GM10266 (cell line): Measurements from ENCODE around the gene ANKS1A.
A peak's percentile ranks its signal among the peaks of the same experiment; 100 is the strongest.

Source experiments
- DNase-seq: peaks from one replicate; pipeline ENCODE4 v3.0.0; 2012; ENCODE audit errors: extremely low spot score
- CTCF ChIP-seq: IDR thresholded peaks from 2 replicates; pipeline ENCODE4 v1.5.1; 2012; ENCODE audit warnings: mild to moderate bottlenecking, low read depth; ENCODE audit not compliant: control insufficient read depth, insufficient read depth; ENCODE audit errors: missing control alignments

Gene ANKS1A

GRCh38 chr6:34961574-34961973 lies 72.5 kb downstream of the ANKS1A start:
- no peak for DNase-seq

GRCh38 chr6:34964564-34964963 lies 75.5 kb downstream of the ANKS1A start:
- no peak for DNase-seq
- no peak for TF ChIP-seq CTCF

More at GRCh38 chr6:34961574-34961973, 72.5 kb downstream of the ANKS1A start:
- no peak for TF ChIP-seq CTCF

- DNase-seq: no peak
- TF ChIP-seq CTCF: no peak
Observed at GRCh38 chr6:34967461-34967860, 78.4 kb downstream of the ANKS1A start.

DNA sequence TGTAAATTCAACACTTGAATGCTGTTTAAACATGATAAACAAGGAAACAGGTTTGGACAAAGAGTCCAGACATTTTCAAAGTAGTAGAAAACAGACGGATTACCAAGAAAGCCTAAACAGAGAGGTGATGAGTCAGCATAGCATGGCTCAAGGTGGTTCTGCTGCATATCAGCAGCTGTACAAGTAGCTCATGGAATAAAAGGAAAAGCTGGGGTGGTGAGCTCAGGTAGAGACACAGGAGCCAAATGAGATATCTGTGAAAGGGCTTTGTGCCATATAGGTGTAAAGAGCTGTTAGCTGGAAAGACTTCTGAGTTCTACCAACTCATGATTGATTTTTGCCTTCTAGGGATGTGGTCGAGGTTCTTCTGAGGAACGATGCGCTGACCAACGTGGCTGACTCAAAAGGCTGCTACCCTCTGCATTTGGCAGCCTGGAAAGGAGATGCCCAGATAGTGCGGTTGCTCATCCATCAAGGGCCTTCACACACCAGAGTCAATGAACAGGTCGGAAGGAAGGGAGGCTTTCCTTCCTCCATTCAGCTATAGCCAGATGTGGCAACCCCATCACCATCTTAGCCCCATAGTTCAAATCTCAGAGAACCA lies 80.7 kb downstream of the ANKS1A start:
- no peak for TF ChIP-seq CTCF
- no peak for DNase-seq

DNA sequence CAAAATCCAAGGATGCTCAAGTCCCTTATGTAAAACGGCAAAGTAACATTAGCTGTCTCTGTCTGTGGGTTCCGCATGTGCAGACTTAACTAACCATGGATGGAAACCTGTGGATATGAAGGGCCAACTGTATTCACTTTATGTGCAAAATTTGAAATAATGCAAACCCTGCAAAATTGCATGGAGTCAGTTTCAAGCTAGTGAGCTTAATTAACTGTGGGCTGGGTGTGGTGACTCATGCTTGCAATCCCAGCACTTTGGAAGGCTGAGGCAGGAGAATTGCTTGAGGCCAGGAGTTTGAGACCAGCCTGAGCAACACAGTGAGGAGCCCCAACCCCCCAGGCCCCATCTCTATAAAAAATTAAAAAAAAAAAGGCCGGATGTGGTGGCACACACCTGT lies 81.4 kb downstream of the ANKS1A start:
- no peak for TF ChIP-seq CTCF
- DNase-seq: no peak

DNA sequence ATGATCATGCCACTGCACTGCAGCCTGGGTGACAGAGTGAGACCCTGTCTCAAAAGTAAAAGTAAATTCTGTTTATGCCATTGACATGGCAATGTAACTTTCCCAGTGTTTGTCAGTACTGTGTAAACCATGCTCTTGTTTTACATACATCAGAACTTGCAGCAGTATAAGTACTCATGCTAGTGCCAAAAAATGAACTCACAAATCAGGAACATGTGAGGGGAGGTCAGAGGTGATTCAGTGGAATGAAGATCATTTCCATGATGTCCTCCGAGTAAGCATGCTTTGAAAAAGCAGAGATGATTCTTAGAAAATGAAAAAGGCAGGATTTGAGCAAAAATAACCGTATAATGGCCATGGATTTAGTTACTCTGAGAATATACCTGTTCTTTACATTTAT lies 81.9 kb downstream of the ANKS1A start:
- no peak for DNase-seq
- no peak for TF ChIP-seq CTCF

DNA sequence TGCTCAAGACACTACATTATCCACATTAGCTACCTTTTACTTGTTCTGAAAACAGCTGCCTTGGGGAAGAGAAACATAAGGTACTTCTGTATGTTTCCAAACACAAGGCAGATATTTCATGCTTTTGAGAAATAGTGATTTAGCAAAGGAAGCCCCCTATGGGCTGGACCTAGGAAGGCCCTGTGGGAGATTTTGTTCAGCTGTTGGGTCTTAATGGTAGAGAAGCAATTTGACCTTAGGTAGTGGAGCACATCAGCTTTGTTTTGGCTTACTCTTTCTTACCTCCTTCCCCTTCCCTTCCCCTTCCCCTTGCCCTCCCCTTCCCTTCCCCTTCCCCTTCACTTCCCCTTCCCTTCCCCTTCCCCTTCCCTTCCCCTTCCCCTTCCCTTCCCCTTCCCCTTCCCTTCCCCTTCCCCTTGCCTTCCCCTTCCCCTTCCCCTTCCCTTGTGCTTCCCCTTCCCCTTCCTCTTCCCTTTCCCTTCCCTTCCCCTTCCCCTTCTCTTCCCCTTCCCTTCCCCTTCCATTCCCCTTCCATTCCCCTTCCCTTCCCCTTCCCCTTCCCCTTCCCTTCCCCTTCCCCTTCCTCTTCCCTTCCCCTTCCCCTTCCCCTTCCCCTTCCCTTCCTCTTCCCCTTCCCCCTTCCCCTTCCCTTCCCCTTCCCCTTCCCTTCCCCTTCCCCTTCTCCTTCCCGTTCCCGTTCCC lies 84.6 kb downstream of the ANKS1A start:
- DNase-seq: no peak

More for the DNA sequence above, 84.6 kb downstream of the ANKS1A start:
- peak; percentile 26 for TF ChIP-seq CTCF
